Stimulated activated CD8-positive, alpha-beta memory T cell treated with anti-CD3 and anti-CD28 coated beads, Interleukin-12 subunit alpha, Interleukin-12 subunit beta, amount 100 ng/mL, for 1 hour (primary cell): ENCODE data around the gene USP7.
"Not testable (repeated sequence)": the region's sequence is repeated elsewhere in the genome, so short reads cannot be mapped to it uniquely, and the experiment has no call there.

Source experiments
- DNase-seq: peaks from one replicate; pipeline ENCODE4 v3.0.0-alpha.2; 2020; ENCODE audit warnings: low read depth

The USP7 gene

DNA sequence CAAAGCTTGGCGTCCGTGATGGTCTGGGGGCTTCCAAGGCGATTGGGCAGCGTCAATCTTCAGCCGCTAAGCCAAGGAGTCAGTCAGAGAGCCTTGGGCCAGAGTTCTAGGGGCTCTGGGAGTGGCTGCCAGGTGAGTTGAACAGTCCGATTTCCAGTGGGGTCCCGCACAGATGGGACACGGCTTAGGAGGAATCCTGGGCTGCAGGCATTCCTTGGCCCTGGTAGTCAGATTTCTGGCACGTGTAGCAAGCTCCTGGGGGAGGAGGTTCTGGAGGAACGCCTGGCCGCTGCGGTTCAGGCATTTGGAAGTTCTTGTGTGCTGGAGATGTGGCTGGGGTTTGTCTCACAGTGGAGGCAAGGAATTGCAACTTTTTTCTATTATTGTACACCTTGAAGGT lies 120.4 kb downstream of the USP7 start:
- DNase-seq: not testable (repeated sequence)
